HL-60/S4 (cell line): ENCODE results near the gene HS2ST1.
"Not testable (repeated sequence)": the region's sequence is repeated elsewhere in the genome, so short reads cannot be mapped to it uniquely, and the experiment has no call there.

Experiments used
- in situ Hi-C: fragments of 300-500 bp; cut with MboI; formaldehyde crosslinking; loops from 2 replicates; pipeline ENCODE4 v1.14.3; 2022; ENCODE audit warnings: low sequenced_read_pairs

HS2ST1 gene

GRCh38 chr1:86924324-86924960 is 10.0 kb downstream of the HS2ST1 start:
- in situ Hi-C loops: no loop called here

GRCh38 chr1:86925742-86926141 is 11.3 kb downstream of the HS2ST1 start:
- in situ Hi-C loops: no loop called here

GRCh38 chr1:86926883-86927282 is 12.4 kb downstream of the HS2ST1 start:
- in situ Hi-C loops: no loop called here

GRCh38 chr1:86928819-86929218 is 14.4 kb downstream of the HS2ST1 start:
- in situ Hi-C loops: no loop called here

- in situ Hi-C loops: no loop called here
These were observed 18.6 kb downstream of the HS2ST1 start for GRCh38 chr1:86933051-86933450.

GRCh38 chr1:86933562-86934377 is 19.3 kb downstream of the HS2ST1 start:
- in situ Hi-C loops: no loop called here

- in situ Hi-C loops: no loop called here
These were observed 24.0 kb downstream of the HS2ST1 start for GRCh38 chr1:86938450-86938849.

GRCh38 chr1:86938855-86939254 is 24.4 kb downstream of the HS2ST1 start:
- in situ Hi-C loops: no loop called here

- in situ Hi-C loops: no loop called here
These were observed 25.0 kb downstream of the HS2ST1 start for GRCh38 chr1:86939406-86939805.

GRCh38 chr1:86940599-86940998 is 26.2 kb downstream of the HS2ST1 start:
- in situ Hi-C loops: no loop called here

- in situ Hi-C loops: no loop called here
These were observed 27.6 kb downstream of the HS2ST1 start for GRCh38 chr1:86942042-86942441.

- in situ Hi-C loops: no loop called here
These were observed 28.3 kb downstream of the HS2ST1 start for GRCh38 chr1:86942743-86943142.

- in situ Hi-C loops: no loop called here
These were observed 33.8 kb downstream of the HS2ST1 start for GRCh38 chr1:86948212-86948611.

GRCh38 chr1:86950712-86951419 is 36.4 kb downstream of the HS2ST1 start:
- in situ Hi-C loops: no loop called here

GRCh38 chr1:86951430-86951829 is 37.0 kb downstream of the HS2ST1 start:
- in situ Hi-C loops: no loop called here

- in situ Hi-C loops: no loop called here
These were observed 38.7 kb downstream of the HS2ST1 start for GRCh38 chr1:86953167-86953566.

- in situ Hi-C loops: no loop called here
These were observed 41.2 kb downstream of the HS2ST1 start for GRCh38 chr1:86955678-86956077.

GRCh38 chr1:86956221-86956620 is 41.8 kb downstream of the HS2ST1 start:
- in situ Hi-C loops: no loop called here

- in situ Hi-C loops: no loop called here
These were observed 42.8 kb downstream of the HS2ST1 start for GRCh38 chr1:86957221-86957620.

- in situ Hi-C loops: no loop called here
These were observed 46.1 kb downstream of the HS2ST1 start for GRCh38 chr1:86960548-86960947.

- in situ Hi-C loops: not testable (repeated sequence)
These were observed 49.4 kb downstream of the HS2ST1 start for GRCh38 chr1:86963841-86964240.
